NCI-H1436 (cell line): ENCODE results near the gene KRTAP5-5.
"Not testable (repeated sequence)": the region's sequence is repeated elsewhere in the genome, so short reads cannot be mapped to it uniquely, and the experiment has no call there.

Experiments
- DNase-seq: peaks from one replicate; lab custom pipeline; 2025; lab: John Stamatoyannopoulos, UW

Gene KRTAP5-5

DNA sequence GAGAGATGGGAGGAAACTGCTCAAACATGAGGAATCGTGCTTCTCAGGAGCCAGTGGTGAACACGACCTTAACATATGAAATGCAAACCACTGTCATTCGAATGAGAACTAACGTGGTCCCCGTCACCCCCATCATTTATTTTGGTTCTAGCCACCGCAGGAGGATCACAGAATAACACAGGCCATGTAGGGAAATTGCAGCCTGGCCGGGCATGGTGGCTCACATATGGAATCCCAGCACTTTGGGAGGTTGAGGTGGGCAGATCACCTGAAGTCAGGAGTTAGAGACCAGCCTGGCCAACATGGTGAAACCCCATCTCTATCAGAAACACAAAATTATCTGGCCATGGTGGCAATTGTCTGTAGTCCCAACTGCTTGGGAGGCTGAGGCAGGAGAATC is 27.1 kb downstream of the KRTAP5-5 start:
- DNase-seq = no peak

DNA sequence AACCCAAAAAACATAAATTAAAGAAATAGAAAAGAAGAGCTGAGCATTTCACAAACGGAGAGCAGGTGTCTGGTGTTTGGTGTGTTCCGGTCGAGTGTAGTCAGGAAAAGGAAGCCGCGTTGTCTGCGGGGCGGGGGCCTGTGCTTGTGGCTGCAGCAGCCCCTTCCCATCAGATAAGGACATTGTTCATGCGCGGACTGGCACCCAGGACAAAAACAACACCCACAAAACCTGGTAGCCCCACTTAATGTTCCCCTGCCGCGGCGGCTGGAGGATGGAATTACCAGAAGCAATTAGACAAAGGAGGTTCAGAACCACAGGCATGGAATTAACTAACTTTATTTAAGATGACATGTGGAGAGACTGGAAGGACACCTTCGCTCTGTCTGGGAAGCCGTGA is 29.9 kb downstream of the KRTAP5-5 start:
- DNase-seq = no peak

DNA sequence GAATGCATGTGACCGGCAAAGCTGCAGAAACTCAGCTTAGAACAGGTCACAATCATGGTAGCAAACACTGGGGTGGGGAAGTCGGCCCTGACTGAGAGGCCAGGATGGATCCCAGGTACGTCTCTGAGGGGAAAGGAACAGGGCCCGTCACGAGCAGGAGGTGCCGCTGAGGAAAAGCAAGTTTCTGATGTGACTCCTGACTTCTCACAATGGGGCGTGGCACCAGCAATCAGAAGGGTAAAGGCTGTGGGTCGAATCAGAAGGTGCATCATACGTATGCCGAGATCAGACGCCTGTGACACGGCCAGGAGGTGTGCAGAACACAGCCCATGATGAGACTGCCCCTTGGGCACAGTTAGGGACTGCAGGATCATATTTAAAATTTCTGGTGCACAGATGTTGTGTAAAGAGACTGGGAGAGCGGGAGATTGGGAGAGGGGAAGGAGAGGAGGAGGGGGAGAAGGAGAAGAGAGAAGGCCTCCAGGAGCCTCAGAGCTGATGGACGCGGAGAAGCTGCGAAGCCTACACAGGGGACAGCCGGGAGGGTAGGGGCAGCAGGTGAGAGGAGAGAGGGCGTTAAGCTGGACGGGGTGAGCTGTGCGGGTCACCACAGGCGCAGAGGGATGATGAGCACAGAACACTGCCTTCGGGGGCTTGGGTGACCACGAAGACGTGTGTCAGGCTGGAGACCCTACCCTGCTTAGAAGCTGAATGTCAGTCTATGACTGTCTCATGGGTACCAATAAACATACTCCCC is 30.7 kb downstream of the KRTAP5-5 start:
- DNase-seq = no peak

DNA sequence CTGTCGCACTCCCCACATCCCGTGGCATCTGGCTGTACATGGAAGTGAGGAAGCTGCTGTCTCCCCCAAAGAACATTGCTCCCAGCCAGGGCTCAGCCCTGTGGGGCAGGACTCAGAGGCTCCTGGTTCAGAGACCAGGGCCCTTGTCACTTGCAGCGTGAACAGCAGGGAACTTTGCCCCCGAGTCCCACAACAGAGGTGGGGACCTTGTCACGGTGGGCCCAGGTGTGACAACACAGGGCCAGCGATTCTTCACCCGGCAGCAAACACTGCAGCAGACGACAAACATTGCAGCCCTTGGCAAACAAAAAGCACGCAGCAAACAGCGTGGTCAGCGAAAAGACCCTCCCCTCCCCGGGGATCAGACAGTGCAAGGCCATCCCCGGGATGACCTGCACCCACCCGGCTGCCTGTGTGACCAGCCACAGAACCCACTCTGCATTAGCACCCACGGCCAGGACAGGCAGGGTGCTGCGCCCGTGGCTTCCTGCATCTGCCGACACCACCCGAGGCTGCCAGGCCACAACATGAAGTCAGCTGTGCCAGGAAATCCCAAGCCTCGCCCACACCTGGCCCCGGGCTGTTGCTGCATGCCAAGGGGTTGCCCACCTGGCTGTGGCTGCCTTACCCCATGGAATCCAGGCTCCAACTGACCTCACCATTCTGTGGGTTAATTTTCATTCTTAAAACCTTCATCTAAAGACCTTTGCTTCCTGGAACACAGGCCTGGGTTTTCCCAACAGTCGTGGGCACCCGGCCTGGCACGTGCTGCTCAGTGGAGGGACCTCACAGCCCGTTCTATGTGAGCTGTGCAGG is 32.1 kb downstream of the KRTAP5-5 start:
- not testable (repeated sequence) for DNase-seq

DNA sequence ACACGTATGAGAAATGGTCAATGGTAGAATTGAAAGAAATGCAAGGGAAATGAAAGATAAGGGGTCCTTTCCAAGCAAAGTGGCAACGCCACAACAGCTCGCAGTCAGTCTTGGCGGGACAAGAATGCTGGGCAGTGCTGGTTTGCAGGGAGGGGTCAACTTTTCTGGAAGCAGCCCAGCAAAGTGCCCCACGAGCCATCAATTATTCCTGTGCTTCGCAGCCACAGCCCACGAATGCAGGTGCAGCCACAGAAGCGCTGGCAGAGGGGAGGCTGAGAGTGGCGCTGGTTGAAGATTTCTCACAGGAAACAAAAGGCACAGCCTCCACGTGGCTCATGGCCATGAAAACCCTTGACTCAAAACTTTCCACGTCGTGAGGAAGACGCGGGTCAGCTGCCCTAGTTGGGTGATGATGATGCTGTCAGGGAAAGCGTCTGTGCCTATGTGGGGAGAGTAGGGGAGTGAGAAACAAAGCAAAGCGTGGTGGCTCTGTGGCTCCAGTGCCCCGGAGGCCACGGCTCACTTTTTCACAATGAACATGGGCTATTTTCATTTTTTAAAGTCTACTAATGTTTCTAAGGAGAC is 33.2 kb downstream of the KRTAP5-5 start:
- not testable (repeated sequence) for DNase-seq

DNA sequence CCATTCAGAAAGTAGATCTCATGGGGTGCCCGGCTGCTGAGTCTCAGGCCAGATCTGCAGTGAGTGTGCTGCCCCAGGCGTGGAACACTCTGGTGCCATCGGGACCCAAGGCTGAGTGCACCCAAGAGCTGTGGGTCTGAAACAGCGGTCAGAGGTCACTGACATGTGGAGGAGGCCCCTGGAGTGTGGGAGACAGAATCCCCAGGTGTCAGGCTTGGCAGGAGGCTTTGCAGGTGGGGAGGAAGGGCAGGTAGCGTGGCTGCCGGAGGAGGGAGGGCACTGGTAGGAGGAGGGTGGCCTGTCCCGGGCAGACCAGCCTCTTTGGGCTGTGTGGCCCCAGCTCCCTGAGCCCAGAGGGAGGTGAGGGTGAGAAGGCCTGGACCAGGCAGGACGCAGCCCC is 35.7 kb downstream of the KRTAP5-5 start:
- DNase-seq = no peak

DNA sequence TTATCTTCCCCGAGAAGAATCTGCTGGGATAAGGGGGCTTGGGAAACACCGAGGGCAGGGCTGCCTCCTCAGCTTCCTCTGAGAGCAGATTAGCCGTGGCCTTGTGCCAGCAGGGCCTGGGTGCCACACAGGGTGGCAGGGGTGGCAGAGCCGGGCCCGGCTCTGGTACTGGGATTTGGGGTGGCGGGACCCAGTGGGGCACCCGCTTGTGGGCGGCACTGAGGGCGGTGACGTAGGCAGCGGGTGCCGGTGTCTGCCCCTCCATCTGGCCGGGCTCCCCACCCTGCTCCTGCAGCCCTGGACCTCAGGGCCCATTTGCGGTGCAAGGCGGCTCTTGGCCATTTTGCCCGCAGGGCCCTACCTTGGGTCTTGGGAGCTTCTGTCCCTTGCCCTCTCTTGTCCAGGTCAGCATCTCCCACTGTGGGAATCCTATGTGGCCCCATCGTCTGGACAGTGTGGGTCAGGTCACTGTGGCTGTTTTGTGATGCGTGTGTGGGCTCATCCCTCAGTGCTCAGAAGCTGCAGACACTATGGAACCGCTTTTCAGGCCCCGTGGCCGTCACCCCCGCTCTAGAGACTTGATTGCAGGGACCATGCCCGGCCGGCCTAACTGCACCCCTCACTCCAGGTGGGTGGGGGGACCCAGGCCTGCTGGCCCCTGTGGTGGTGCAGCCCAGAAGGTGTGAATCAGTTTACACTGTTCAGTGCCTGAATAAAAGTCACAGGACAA is 37.7 kb downstream of the KRTAP5-5 start:
- no peak for DNase-seq

DNA sequence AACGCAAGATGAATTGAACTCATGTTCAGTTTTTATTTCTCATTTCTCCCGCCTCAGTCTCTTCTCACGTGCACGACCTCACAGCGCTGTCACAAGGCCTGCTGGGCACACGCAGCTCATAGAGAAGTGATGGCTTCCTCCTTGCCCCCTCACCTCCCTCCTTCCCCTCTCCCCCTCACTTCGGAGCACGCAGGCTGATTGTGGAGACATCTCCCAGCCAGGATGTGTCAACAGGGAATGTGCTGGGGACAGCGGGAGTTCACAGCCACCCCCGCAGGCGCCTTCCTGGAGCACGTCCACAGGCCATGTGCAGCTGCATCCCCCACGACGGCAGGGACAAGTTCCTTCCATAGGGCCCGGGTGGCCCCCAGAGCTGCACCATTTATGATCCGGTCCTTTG is 38.3 kb downstream of the KRTAP5-5 start:
- no peak for DNase-seq

DNA sequence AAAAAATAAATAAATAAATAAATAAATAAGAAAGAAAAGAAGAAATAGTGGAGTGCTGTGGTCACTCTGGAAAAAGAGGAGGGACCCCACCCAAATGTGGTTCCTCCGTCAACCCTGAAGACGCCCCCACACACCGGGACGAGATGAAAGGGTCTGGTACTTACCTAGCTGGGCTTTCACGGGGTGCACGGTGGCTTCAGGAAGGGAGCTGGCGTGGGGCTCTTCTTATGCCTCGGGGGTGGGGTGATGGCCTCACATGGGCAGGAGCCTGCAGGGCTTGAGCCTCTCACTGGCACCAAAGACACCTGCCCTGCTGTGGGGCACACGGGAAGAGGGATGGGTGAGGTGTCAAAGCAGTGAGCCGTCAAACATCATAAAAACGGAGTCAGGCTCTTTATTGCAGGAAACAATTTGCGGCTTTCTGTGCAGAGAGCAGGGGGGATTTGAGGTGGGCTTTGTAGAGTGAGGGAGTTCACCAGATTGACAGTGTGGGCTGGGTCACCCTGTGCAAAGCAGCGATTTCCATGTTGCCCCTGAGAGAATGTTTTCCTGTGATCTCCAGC is 39.4 kb downstream of the KRTAP5-5 start:
- no peak for DNase-seq

DNA sequence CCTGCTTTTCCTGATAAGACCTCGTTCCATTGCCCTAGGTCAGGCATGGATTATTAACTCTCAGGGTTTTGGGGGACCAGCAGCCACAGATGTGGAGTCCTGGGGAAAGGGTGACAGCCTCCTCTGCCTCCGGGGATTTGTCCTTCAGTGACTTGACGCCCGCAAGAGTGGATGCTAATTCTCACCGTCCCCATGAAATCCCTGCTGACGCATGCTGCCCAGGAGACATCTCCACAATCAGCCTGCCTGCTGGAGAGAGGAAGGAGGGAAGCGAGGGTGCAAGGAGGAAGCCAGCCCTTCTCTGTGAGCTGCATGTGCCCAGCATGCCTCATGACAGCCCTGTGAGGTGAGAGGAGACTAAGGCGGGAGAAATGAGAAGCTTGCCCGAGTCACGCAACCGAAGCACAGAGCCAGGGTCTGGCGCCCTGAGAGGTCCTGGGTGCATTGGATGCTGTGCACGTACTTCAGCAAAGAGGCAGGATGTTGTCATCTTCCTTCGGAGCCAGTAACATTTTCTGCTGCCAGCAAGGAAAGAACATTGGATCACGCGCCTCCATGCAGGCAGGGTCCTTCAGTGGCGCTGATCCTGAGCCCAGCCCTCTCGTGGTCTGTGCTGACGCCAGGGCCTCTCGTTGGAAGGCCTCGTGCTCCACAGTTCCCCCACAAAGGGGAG is 40.1 kb downstream of the KRTAP5-5 start:
- no peak for DNase-seq

DNA sequence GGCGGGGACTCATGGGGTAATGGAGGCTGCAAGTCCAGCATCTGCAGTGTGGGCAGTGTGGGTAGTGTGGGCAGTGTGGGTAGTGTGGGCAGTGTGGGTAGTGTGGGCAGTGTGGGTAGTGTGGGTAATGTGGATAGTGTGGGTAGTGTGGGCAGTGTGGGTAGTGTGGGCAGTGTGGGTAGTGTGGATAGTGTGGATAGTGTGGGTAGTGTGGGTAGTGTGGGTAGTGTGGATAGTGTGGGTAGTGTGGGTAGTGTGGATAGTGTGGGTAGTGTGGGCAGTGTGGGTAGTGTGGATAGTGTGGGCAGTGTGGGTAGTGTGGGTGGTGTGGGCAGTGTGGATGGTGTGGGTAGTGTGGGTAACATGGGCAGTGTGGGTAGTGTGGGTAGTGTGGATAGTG is 40.9 kb downstream of the KRTAP5-5 start:
- not testable (repeated sequence) for DNase-seq

DNA sequence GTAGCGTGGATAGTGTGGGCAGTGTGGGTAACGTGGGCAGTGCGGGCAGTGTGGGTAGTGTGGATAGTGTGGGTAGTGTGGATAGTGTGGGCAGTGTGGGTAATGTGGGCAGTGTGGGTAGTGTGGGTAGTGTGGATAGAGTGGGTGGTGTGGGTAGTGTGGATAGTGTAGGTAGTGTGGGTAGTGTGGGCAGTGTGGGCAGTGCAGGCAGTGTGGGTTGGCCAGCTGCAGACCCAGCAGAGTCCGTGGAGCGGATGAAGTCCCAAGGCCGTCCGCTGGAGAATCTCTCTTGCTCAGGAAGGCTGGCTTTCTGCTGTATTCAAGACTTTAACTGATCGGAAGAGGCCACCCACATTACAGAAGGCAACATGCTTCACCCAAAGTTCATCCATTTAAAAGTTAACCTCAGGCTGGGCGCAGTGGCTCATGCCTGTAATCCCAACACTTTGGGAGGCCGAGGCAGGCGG is 41.4 kb downstream of the KRTAP5-5 start:
- no peak for DNase-seq

DNA sequence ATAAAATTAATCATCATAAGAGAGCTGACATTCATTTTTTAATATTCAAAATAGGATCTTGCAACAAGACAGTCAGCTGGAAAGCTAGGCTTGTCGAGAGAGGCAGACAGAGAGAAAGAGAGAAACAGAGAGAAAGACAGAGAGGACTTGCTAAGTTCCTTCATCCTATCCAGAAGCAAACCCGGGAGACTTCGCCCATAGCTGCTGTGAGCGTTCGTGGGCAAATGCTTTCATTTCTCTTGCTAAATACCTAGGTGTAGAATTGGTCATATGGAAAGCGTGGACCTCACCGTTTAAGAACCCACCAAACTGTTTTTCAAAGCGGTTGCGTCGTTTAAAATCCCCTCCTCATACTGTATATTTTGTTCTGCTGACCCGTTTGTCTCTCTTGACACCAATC is 42.1 kb downstream of the KRTAP5-5 start:
- DNase-seq = no peak

DNA sequence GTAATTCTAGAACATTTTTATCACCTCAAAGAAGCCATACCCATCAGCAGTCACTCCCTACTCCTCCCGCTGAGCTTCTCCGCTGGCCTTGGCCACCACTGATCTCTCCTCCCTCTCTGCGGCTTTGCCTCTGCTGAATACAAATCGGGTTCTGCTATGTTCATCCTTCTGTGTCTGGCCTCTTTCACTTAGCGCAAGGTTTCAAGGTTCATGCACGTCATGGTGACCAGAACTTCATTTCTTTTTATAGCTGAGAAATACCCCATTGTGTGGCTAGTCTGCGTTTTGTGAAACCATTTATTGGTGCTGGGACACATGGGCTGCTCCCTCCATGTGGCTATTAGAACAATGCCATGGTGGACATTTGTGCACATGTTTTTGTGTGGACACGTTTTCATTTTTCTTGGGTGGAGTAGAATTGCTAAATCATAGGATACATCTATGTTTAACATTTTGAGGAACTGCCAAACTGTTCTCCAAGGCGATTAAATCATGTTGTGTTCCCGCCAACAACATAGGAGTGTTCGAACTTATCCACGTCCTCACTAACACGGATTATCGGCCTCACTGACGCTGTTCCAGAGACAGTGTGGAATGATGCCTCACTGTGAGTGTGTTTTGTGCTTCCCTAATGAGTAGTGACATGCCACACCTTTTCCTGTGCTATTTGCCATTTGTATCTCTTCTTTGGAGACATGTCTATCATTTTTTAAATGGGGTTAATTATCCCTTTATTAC is 43.2 kb downstream of the KRTAP5-5 start:
- DNase-seq = no peak

DNA sequence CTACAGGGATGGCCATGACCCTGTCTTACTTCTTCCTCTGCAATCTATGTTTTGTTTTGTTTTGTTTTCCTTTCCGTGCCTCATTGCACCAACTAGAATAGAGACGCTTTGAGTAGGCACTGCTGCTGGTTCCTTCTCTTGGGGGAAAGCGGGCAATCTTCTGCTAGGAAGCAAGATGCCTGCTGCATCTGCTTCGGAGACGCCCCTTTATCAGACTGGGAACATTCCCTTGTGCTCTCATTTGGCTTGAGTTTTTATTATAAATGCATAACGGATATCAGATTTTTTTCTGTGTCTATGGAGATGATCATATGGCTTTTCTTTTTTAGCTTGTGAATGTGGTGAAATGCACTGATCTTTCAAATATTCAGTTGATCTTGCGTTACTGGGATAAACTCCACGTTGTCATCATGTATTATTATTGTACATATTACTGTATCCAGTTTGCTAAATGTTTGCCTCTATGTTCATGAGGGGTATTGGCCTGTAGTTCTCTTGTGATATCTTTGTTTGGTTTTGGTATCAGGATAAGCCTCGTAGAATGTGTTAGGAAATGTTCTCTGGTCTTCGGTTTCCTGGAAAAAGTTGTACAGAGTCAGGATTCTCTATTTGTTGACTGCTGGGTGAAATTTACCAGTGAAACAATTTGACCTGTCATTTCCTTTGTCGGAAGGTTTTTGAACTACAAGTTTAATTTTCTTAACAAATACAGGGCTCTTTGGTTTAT is 44.0 kb downstream of the KRTAP5-5 start:
- DNase-seq = no peak

DNA sequence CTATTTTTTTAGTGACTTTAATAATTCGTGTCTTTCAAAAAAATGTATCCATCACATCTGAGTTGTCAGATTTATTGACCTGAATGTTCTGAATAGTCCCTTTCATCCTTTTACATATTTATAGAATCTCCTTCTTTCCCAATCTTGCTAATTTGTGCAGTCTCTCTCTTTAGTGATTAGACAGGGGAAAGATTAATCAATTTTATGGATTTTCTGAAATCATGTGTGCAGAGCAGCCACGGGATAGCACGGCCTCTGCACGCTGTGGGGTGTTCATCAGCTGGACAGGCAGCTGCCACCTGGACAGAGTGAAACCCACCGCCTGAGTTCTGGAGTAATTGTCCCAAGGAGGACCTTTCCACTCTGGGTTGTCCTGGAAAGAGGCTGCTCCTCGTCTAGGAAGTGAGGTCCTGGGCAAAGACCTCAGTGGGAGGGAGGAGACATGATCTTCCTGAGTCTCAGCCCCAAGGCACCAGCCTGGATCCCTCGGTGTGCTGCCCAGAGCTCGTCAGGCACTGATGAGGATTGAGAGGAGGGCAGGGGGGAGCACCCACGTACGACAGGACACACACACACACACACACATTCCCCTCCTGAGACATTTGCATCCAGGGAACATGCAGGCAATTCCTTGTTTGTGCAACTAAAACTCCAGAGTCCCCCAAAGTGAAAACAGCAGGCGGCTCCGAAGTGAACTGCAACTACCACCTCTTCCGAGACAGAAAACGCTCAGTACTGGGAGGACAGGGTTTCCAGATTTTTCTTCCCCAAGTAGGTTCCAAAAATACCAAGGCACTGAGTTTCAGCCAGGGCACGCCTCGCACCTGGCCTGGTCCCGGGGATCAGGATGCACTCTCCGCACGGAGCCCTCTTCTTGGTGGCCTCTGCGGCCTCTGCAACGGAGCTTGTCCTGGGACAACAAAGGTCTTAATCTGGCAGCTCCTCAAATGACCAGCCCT is 44.9 kb downstream of the KRTAP5-5 start:
- DNase-seq = no peak

DNA sequence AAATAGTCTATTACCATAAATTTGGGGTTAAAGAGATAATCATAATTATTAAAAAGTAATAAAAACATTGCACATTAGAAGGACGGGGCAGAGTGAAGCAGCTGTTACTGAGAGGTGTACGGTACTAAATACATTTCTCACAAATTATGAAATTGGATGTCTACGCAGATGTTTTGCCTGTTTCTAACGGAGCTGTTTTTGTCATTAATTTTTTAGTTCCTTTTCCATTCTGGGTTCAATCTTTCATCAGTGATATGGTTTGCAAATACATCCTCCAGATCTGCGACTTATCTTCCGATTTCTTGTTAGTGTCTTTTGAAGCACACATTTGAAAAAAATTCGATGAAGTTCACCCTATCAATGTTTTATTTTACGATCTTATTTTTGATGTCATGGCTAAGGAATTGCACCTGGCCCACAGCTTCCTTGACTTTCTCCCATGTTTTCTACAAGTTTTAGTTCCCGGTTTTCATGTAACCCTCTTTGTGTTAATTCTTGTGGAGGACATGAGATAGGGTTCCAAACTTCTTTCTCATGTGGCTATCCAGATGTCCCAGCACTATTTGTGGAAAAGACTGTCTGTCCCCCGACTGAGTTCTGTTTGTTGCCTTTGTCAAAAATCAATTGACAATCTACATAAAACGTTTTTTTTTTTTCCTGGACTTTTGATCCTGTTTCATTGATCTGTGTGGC is 46.1 kb downstream of the KRTAP5-5 start:
- no peak for DNase-seq

DNA sequence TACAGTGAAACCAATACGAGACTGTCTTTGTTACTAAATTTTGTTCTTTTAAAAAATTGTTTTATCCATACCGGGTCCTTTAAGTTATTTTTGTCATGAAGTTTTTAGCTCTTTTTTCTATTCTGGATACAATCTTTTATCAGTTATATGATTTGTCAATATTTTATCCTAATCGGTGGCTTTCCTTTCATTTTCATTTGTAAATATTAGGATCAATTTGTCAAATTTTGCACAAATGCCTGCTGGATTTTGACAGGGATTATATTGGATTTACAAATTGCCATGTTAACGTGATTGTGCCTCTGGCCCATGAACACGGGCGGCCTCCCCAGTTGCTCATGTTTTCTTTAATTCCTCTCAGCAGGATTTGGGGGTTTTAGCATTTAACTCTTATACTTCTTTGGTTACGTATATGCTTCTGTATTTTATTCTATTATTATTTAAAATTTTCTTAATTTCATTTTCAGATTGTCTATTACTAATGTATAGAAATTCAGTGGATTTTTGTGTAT is 46.7 kb downstream of the KRTAP5-5 start:
- no peak for DNase-seq
